ENCODE results near the gene CHAF1A. TPM values are rescaled to one million over a fixed set of nuclear protein-coding genes. Genes with fewer than 3 reads are reported as not detected.

CHAF1A gene, protein sequence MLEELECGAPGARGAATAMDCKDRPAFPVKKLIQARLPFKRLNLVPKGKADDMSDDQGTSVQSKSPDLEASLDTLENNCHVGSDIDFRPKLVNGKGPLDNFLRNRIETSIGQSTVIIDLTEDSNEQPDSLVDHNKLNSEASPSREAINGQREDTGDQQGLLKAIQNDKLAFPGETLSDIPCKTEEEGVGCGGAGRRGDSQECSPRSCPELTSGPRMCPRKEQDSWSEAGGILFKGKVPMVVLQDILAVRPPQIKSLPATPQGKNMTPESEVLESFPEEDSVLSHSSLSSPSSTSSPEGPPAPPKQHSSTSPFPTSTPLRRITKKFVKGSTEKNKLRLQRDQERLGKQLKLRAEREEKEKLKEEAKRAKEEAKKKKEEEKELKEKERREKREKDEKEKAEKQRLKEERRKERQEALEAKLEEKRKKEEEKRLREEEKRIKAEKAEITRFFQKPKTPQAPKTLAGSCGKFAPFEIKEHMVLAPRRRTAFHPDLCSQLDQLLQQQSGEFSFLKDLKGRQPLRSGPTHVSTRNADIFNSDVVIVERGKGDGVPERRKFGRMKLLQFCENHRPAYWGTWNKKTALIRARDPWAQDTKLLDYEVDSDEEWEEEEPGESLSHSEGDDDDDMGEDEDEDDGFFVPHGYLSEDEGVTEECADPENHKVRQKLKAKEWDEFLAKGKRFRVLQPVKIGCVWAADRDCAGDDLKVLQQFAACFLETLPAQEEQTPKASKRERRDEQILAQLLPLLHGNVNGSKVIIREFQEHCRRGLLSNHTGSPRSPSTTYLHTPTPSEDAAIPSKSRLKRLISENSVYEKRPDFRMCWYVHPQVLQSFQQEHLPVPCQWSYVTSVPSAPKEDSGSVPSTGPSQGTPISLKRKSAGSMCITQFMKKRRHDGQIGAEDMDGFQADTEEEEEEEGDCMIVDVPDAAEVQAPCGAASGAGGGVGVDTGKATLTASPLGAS
- 18.6 and 19.0 TPM in 2 replicates for total RNA-seq (2014; rRNA removed; shearing (Covaris generic))

DNA sequence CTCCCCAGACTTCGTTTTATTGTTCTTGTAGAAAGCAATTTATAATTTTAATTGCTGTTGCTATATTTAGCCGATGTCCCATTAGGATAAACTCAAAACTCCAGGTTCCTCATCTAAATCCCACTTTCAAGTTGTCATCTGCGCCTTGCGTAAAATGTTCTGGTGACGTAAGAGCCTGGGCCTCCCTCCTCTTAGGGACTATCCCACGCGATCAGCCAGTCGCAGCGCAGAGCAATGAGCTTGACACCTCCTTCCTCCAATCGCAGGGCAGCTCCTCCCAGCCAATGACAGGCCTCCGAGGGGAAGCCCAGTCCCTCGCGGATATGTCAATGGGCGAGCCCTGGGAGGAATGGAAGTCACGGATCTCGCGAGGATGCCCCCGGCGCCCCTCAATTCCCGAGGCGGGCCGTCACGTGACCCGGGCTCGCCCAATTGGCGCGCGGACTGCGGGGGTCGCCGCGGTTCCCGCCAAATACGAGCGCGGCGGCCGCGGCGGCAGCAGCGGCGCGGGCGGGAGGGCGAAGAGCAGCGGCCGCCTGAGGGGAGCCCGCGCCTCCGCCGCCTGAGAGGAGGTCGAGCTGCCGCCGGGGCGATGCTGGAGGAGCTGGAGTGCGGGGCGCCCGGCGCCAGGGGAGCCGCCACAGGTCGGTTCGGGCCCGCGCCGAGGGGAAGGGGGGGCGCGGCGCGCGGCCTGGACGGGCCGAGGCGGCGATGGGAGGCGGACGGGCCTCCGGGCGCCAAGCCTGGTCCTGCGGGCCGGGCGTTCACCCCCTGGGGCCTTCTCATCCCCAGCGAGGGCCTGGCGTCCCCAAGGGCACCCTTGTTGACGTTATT lies at the start of gene CHAF1A:
Gene CHAF1A, plus strand, starts transcription at position 470 of the 834 bp plus-strand sequence. Its CDS starts 123 bp downstream, at position 593.
- peak; percentile 100 for DNase-seq (ENCODE audit: low spot score)

- DNase-seq (ENCODE audit: low spot score) = peak; percentile 47
Measured at GRCh38 chr19:4352701-4353121, 49.7 kb upstream of the CHAF1A start.

DNA sequence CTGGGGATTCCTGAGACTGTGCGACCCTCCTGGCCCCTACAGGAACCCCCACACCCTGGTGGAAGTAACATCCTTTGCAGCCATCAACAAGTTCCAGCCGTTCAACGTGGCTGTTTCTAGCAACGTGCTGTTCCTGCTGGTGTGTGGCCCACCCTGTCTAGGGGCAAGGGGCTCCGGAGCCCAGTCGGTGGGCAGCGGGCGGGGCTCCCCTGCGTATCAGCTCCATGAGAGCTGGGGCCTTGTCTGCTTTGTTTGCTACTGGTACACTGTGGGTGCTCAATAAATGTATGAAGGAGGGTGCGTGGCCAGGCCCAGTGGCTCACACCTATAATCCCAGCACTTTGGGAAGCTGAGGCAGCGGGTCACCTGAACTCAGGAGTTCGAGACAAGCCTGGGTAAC lies 48.2 kb upstream of the CHAF1A start:
- no peak for DNase-seq (ENCODE audit: low spot score)

GRCh38 chr19:4354897-4355296 lies 47.5 kb upstream of the CHAF1A start:
- DNase-seq (ENCODE audit: low spot score) = no peak

DNA sequence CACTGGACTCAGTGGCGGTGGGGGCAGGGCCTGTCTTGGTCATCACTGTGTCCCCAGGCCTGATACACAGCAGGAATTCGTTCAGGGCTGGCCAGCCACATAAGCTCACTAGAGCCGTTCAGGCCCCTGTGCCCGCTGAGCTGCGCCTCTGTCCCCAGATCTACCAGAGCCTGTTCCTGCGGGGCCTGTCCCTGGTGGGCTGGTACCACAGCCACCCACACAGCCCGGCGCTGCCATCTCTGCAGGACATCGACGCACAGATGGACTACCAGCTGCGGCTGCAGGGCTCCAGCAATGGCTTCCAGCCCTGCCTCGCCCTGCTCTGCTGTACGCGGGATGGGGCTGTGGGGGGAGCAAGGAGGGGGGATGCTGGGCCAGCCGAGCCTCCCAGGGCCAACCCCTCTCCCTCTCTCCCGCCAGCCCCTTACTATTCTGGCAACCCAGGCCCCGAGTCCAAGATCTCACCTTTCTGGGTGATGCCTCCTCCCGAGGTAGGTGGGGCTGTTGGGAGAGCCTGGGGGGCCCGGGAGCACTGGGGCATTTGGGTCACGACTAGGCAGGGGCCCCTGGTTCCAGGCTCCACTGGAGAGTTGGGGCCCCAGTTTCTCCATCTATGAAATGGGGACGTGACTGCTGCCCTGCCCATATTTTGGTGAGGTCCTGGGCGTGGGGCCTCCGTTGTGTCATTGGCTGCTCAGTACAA lies 45.2 kb upstream of the CHAF1A start:
- no peak for DNase-seq (ENCODE audit: low spot score)

GRCh38 chr19:4357921-4358326 lies 44.5 kb upstream of the CHAF1A start:
- no peak for DNase-seq (ENCODE audit: low spot score)

DNA sequence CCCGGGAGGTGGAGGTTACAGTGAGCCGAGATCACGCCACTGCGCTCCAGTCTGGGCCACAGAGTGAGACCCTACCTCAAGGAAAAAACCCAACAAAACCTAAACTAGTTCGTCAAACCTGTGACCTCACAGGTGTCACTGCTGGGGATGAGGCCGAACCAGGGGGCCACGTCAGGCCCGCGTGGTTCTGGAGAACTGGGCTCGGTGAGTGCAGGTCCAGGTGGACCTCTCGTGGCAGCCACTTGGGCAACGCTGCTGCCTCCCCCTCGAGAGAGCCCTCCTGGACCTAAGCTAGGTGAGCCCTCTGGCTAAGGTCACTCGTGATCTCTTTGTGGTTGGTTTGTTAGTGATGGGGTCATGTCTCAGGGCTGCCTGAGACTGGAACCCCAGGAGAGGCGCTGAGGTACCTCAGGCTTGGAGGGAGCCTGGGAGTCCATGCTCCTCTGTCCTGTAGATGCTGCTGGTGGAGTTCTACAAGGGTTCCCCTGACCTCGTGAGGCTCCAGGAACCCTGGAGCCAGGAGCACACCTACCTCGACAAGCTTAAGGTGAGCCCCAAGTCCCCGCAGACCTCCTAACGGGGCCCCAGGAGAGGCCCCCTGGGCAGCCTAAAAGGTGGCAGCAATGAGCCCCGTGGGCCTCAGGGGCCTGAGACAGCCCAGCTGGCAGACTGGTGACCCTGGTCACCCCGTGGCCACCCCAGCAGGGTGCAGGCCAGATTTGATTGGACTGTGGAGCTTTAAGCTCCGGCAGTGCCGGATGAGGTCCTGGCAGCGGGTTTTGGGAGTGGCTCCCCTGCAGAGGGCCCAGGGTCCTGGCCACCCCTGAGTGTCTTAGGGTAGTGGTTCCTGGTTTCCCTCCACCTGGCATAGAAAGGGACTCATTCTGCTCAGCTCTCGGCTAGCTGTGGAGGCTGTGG lies 43.5 kb upstream of the CHAF1A start:
- DNase-seq (ENCODE audit: low spot score) = no peak

- no peak for DNase-seq (ENCODE audit: low spot score)
Measured at GRCh38 chr19:4359627-4360000, 42.8 kb upstream of the CHAF1A start.

- no peak for DNase-seq (ENCODE audit: low spot score)
Measured at GRCh38 chr19:4360081-4360569, 42.3 kb upstream of the CHAF1A start.

DNA sequence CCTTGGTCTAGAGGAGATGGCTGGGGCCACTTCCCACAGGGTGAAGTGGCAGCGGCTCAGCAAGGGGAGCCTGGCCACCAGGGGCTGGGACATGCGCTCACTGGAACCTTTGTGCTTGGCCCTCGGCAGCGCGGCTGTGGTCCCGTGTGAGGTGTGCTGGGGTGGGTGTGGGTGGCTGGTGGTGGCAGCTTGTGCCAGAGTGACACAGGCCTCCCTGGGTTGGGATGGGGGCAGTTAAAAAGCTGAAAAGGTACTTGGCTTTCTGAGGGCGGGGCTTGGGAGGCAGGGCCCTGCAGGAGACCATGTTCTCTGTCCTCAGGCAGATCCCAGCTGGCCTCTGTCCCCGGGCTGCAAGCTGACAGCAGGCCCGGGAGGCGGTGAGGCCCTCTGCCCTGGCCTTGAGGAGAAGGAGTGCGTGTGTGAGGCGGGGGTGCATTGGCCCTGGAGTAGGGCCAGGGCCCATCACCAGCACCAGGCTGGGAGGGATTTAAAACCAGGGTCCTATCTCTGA lies 41.7 kb upstream of the CHAF1A start:
- DNase-seq (ENCODE audit: low spot score) = no peak

- DNase-seq (ENCODE audit: low spot score) = no peak
Measured at GRCh38 chr19:4361152-4362046, 41.0 kb upstream of the CHAF1A start.

GRCh38 chr19:4362101-4362828 lies 40.2 kb upstream of the CHAF1A start:
- DNase-seq (ENCODE audit: low spot score) = no peak

DNA sequence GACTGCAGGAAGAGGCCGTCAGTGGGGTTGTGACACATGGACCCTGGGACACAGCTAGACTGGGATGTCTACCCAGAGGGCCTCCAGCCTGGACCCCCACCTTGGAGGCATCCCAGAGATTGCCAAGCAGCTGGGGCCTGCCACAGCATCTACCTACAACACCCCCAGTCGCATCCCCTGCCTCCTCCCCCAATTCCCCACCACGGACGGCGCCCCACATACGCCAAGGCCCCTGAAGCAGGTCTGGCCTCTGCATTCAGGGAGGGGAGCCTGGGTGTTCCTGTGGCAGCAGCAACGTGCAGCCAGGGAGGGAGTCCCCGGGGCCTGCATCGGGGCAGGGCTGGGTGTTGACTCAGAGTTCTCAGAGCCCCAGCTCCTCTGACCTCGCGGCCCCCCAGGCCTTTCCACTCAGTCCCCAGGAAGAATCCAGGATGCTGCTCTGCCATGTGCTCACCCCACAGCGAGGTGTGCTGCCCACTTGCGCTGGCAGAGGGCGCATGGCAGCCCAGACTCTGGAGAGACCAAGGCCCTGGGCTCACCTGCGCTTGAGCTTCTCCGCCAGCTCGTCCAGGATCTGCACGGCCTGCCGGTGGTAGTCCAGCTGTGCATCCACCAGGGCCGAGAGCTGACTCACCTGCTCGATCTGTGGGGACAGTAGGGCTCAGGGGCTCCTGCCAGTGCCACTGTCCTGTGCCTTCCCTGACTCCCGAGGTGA lies 39.5 kb upstream of the CHAF1A start:
- DNase-seq (ENCODE audit: low spot score) = no peak

DNA sequence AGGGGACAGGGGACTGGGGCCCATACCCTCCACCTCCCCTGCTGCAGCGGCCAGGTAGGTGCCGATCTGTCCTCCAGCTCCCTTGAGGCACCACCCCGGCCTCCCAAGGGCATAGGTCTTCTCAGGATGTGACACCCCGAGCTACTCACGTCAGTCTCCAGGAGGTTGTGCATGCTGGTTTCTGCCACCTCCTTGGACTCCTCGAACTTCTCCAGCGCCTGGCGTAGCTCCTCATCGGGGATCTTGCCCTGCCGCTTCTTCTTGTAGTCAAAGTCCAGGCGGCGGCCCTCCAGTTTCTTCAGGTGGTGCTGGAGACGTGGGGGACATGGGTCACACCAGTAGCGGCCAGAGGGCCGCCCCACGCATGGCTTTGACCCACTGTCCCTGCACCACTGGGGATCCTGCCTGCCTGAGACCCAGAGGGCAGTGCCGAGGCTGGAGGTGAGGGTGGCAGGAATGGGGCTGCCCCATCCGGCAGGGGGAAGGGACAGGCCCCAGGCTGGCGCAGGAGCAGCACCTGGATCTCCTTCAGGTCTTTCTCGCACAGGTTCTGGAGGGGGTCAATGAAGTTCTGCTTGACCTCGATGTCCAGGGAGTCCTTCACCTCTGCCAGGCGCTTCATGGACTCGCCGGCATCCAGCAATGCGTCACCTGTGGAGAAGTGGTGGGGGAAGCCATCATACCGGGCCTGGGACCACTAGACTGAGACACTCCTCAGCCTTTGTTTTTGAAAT lies 38.7 kb upstream of the CHAF1A start:
- DNase-seq (ENCODE audit: low spot score) = no peak

- DNase-seq (ENCODE audit: low spot score) = no peak
Measured at GRCh38 chr19:4365341-4365740, 37.1 kb upstream of the CHAF1A start.

Measured in H4 (cell line).